Measurements from ENCODE around the gene CPNE4. TPM values are rescaled to one million over a fixed set of nuclear protein-coding genes. Genes with fewer than 3 reads are reported as not detected.

CPNE4 gene
- total RNA-seq, 1 donor from 2014 or later: 0.41 TPM

GRCh38 chr3:131610174-131610573, 424.6 kb downstream of the CPNE4 start:
- H3K36me3 Mint-ChIP-seq (ENCODE audit: low read depth, unreplicated experiment): no peaks in the 10 kb centered on the region
- peaks cover 2% of the 10 kb centered on the region for H3K27me3 Mint-ChIP-seq (ENCODE audit: unreplicated experiment)
- no peak overlapping the region for H3K4me3 Mint-ChIP-seq (ENCODE audit: unreplicated experiment)
- H3K9me3 Mint-ChIP-seq (ENCODE audit: unreplicated experiment): no peaks in the 10 kb centered on the region
- no peak for TF ChIP-seq CTCF (IDR thresholded peaks at IDR 0.05; ENCODE audit: unreplicated experiment)
- H3K4me1 Mint-ChIP-seq (ENCODE audit: unreplicated experiment): no peaks in the 10 kb centered on the region
- no peak overlapping the region for H3K27ac Mint-ChIP-seq (ENCODE audit: unreplicated experiment)
- no peak for DNase-seq (ENCODE audit: low spot score)

- no peaks in the 10 kb centered on the region for H3K36me3 Mint-ChIP-seq (ENCODE audit: low read depth, unreplicated experiment)
- no peak for DNase-seq (ENCODE audit: low spot score)
- no peaks in the 10 kb centered on the region for H3K9me3 Mint-ChIP-seq (ENCODE audit: unreplicated experiment)
- no peak overlapping the region for H3K4me3 Mint-ChIP-seq (ENCODE audit: unreplicated experiment)
- H3K27ac Mint-ChIP-seq (ENCODE audit: unreplicated experiment): no peak overlapping the region
- no peak for TF ChIP-seq CTCF (IDR thresholded peaks at IDR 0.05; ENCODE audit: unreplicated experiment)
- H3K4me1 Mint-ChIP-seq (ENCODE audit: unreplicated experiment): no peaks in the 10 kb centered on the region
- H3K27me3 Mint-ChIP-seq (ENCODE audit: unreplicated experiment): peaks cover 2% of the 10 kb centered on the region
Measured at GRCh38 chr3:131608741-131609140, 426.1 kb downstream of the CPNE4 start.

- no peak overlapping the region for H3K27ac Mint-ChIP-seq (ENCODE audit: unreplicated experiment)
- no peaks in the 10 kb centered on the region for H3K4me1 Mint-ChIP-seq (ENCODE audit: unreplicated experiment)
- H3K36me3 Mint-ChIP-seq (ENCODE audit: low read depth, unreplicated experiment): no peaks in the 10 kb centered on the region
- no peaks in the 10 kb centered on the region for H3K9me3 Mint-ChIP-seq (ENCODE audit: unreplicated experiment)
- no peak overlapping the region for H3K4me3 Mint-ChIP-seq (ENCODE audit: unreplicated experiment)
- no peak for TF ChIP-seq CTCF (IDR thresholded peaks at IDR 0.05; ENCODE audit: unreplicated experiment)
- peaks cover 2% of the 10 kb centered on the region for H3K27me3 Mint-ChIP-seq (ENCODE audit: unreplicated experiment)
- no peak for DNase-seq (ENCODE audit: low spot score)
Measured at GRCh38 chr3:131608296-131608695, 426.5 kb downstream of the CPNE4 start.

GRCh38 chr3:131605916-131606315, 428.9 kb downstream of the CPNE4 start:
- Mint-ChIP-seq H3K27ac (ENCODE audit: unreplicated experiment) (no peak overlapping the region), H3K4me3 (ENCODE audit: unreplicated experiment) (no peak overlapping the region), H3K36me3 (ENCODE audit: low read depth, unreplicated experiment) (no peaks in the 10 kb centered on the region), H3K4me1 (ENCODE audit: unreplicated experiment) (peaks cover 3% of the 10 kb centered on the region), H3K9me3 (ENCODE audit: unreplicated experiment) (no peaks in the 10 kb centered on the region), H3K27me3 (ENCODE audit: unreplicated experiment) (peaks cover 2% of the 10 kb centered on the region)
- TF ChIP-seq CTCF (IDR thresholded peaks at IDR 0.05; ENCODE audit: unreplicated experiment): no peak
- DNase-seq (ENCODE audit: low spot score): no peak

- Mint-ChIP-seq H3K27ac (ENCODE audit: unreplicated experiment) (no peak overlapping the region), H3K4me1 (ENCODE audit: unreplicated experiment) (peaks cover 3% of the 10 kb centered on the region), H3K4me3 (ENCODE audit: unreplicated experiment) (no peak overlapping the region), H3K36me3 (ENCODE audit: low read depth, unreplicated experiment) (no peaks in the 10 kb centered on the region), H3K27me3 (ENCODE audit: unreplicated experiment) (no peaks in the 10 kb centered on the region), H3K9me3 (ENCODE audit: unreplicated experiment) (no peaks in the 10 kb centered on the region)
- TF ChIP-seq CTCF (IDR thresholded peaks at IDR 0.05; ENCODE audit: unreplicated experiment): no peak
- no peak for DNase-seq (ENCODE audit: low spot score)
Measured at GRCh38 chr3:131602011-131602779, 432.6 kb downstream of the CPNE4 start.

Measured in endothelial cell (in vitro differentiated cells).